SK-N-SH (cell line): ENCODE data around the gene TSPAN16. TPM values are rescaled to one million over a fixed set of nuclear protein-coding genes. Genes with fewer than 3 reads are reported as not detected.

Experiments used
- CTCF ChIA-PET: fragments of 300-600, 350-600 bp; formaldehyde crosslinking; extraction: SDS; loops from one replicate; lab custom pipeline; 2021; lab: Yijun Ruan, JAX
- POLR2A ChIA-PET: fragments of 350-600 bp; sonication (Branson Sonifier 250); formaldehyde crosslinking; extraction: SDS; loops from one replicate; lab custom pipeline; 2020; ENCODE audit warnings: antibody characterized with exemption, inconsistent platforms; lab: Yijun Ruan, JAX
- DNase-seq: peaks from one replicate; pipeline ENCODE4 v3.0.0; 2012
- H2AFZ ChIP-seq: fragments of 200-600 bp; sonication (generic); 2 replicates; pipeline ENCODE4 v1.8.1; 2016; ENCODE audit warnings: antibody characterized with exemption, mild to moderate bottlenecking, low read depth
- H3F3A ChIP-seq: fragments of 200-600 bp; sonication (generic); replicated peaks from 2 replicates; pipeline ENCODE3; 2016; ENCODE audit warnings: antibody characterized with exemption, mild to moderate bottlenecking; ENCODE audit not compliant: insufficient read depth
- H3K27ac ChIP-seq, 2 experiments: fragments of 200-500 bp in 1 of 2; fragments of 200-600 bp in 1 of 2; sonication (Bioruptor generic) in 1 of 2; sonication (generic), shearing (Covaris generic) in 1 of 2; 2 replicates each; pipeline versions ENCODE4 v1.5.1 to v1.6.1; 2014 to 2016; ENCODE audit warnings: low read depth in 2 of 2, inconsistent platforms in 1 of 2, low read length in 1 of 2, mild to moderate bottlenecking in 1 of 2, mixed read lengths in 1 of 2
- H3K27me3 ChIP-seq: fragments of 200-600 bp; sonication (generic), shearing (Covaris generic); 2 replicates; pipeline ENCODE4 v1.6.1; 2016; ENCODE audit warnings: mixed run types; ENCODE audit not compliant: insufficient read depth
- H3K36me3 ChIP-seq, 2 experiments: fragments of 200-500 bp in 1 of 2; fragments of 200-600 bp in 1 of 2; sonication (Bioruptor generic) in 1 of 2; sonication (generic) in 1 of 2; replicated peaks in 1 of 2; 2 replicates each; pipeline versions ENCODE3 to v1.5.1; 2014 to 2016; ENCODE audit warnings: low read length in 1 of 2, mild to moderate bottlenecking in 1 of 2; ENCODE audit not compliant: insufficient read depth in 2 of 2, control insufficient read depth in 1 of 2
- H3K4me1 ChIP-seq, 2 experiments: fragments of 200-500 bp in 1 of 2; fragments of 200-600 bp in 1 of 2; sonication (Bioruptor generic) in 1 of 2; sonication (generic), shearing (Covaris generic) in 1 of 2; 2 replicates each; pipeline versions ENCODE4 v1.5.1 to v1.6.1; 2014 to 2016; ENCODE audit warnings: low read depth in 1 of 2, low read length in 1 of 2, mixed run types in 1 of 2; ENCODE audit not compliant: insufficient read depth in 2 of 2, control insufficient read depth in 1 of 2
- H3K4me2 ChIP-seq: fragments of 200-600 bp; sonication (generic), shearing (Covaris generic); 2 replicates; pipeline ENCODE4 v1.6.1; 2017; ENCODE audit warnings: mixed run types
- H3K4me3 ChIP-seq, 2 experiments: fragments of 200-500 bp in 1 of 2; fragments of 200-600 bp in 1 of 2; sonication (Bioruptor generic) in 1 of 2; sonication (generic), shearing (Covaris generic) in 1 of 2; 2 replicates each; pipeline versions ENCODE4 v1.5.1 to v1.8.1; 2014 to 2016; ENCODE audit warnings: low read depth in 2 of 2, inconsistent platforms in 1 of 2, low read length in 1 of 2, mild to moderate bottlenecking in 1 of 2, mixed read lengths in 1 of 2, moderate library complexity in 1 of 2
- H3K79me2 ChIP-seq: fragments of 200-600 bp; sonication (generic); 2 replicates; pipeline ENCODE4 v1.8.1; 2017; ENCODE audit warnings: mild to moderate bottlenecking; ENCODE audit not compliant: insufficient read depth
- H3K9ac ChIP-seq: fragments of 200-600 bp; sonication (generic); 2 replicates; pipeline ENCODE4 v1.6.1; 2017; ENCODE audit warnings: mixed run types
- H3K9me2 ChIP-seq: fragments of 200-600 bp; sonication (generic); 2 replicates; pipeline ENCODE4 v1.6.1; 2017; ENCODE audit warnings: mixed run types
- H3K9me3 ChIP-seq: fragments of 200-600 bp; sonication (generic); 2 replicates; pipeline ENCODE4 v1.6.1; 2017; ENCODE audit warnings: mixed run types, mild to moderate bottlenecking, moderate library complexity
- H4K20me1 ChIP-seq: fragments of 200-600 bp; sonication (generic); 2 replicates; pipeline ENCODE4 v1.6.1; 2017; ENCODE audit warnings: mild to moderate bottlenecking, mixed run types; ENCODE audit not compliant: insufficient read depth
- MXI1 ChIP-seq: IDR thresholded peaks from 2 replicates; pipeline ENCODE4 v1.6.1; 2012; ENCODE audit warnings: mild to moderate bottlenecking, low read depth, low read length, improper control_type of control experiment
- NFIC ChIP-seq: IDR thresholded peaks from 2 replicates; pipeline ENCODE4 v1.4.0; 2012; ENCODE audit warnings: borderline replicate concordance
- POLR2AphosphoS5 ChIP-seq: IDR thresholded peaks from 2 replicates; pipeline ENCODE4 v1.6.1; 2012; ENCODE audit warnings: low read depth, low read length
- RAD21 ChIP-seq: IDR thresholded peaks from 2 replicates; pipeline ENCODE4 v1.6.1; 2012; ENCODE audit warnings: mild to moderate bottlenecking, low read length
- SIN3A ChIP-seq: IDR thresholded peaks from 2 replicates; pipeline ENCODE4 v1.6.1; 2012; ENCODE audit warnings: low read depth, mild to moderate bottlenecking, low read length, moderate library complexity, borderline replicate concordance
- SMC3 ChIP-seq: IDR thresholded peaks from 2 replicates; pipeline ENCODE4 v1.6.1; 2012; ENCODE audit warnings: low read depth, low read length, improper control_type of control experiment
- TAF1 ChIP-seq: IDR thresholded peaks from 2 replicates; pipeline ENCODE4 v1.6.1; 2012; ENCODE audit warnings: low read depth, mild to moderate bottlenecking, low read length, moderate library complexity, borderline replicate concordance
- TEAD4 ChIP-seq: IDR thresholded peaks from 2 replicates; pipeline ENCODE4 v1.4.0; 2012; ENCODE audit warnings: mild to moderate bottlenecking, borderline replicate concordance; ENCODE audit not compliant: insufficient read depth
- YY1 ChIP-seq: IDR thresholded peaks from 2 replicates; pipeline ENCODE4 v1.4.0; 2012; ENCODE audit warnings: low read depth, mild to moderate bottlenecking
- WGBS: methylation state at CpG from one replicate; pipeline ENCODE4 v1.1.6; 2017; ENCODE audit warnings: low lambda C conversion rate; 5-methylcytosine and 5-hydroxymethylcytosine counted together
- polyA plus RNA-seq, 3 experiments: library from polyadenylated mRNA; depleted of rRNA; stranded (reverse); fragments of >200 nt; gene quantifications; 2 replicates each; pipeline ENCODE4 v1.2.3, GENCODE V29; 2012
- TF ChIP-seq, protein P1 (sequence below): fragments of 150-350 bp; IDR thresholded peaks from 2 replicates; pipeline ENCODE4 v1.6.1; 2017; ENCODE audit warnings: antibody characterized with exemption, low read length, low read depth, borderline replicate concordance
- TF ChIP-seq, protein P2 (sequence below): IDR thresholded peaks from 2 replicates; pipeline ENCODE4 v1.4.0; 2012; ENCODE audit warnings: low read depth, borderline replicate concordance
- TF ChIP-seq, protein P3 (sequence below): IDR thresholded peaks from 2 replicates; pipeline ENCODE4; 2012

Gene TSPAN16
- polyA plus RNA-seq, 1 of the 3 experiments (the other 2 are of a cell fraction), result not detected

DNA sequence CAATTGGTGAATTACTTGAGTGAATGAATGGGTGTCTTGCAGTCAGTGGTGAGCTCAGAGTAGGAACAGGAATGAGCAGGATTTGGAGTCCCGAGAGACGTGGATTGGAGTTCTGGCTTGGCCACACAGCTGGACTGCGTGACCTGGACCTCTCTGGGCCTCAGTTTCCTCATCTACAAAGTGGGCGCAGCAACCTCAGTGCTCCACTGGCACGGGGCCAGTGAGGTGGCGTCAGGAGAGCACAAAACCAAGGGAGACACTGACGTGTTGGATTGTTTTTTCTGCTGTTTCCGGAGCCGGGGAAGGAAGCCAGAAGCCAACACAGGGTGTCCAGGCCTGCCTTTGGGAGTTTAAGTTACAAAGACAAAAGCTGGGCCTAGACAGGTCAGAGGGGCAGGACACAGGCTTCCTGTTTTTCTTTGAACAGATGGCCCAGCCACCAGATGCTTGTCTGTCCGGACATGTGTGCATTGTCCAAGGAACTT, 27.1 kb upstream of the TSPAN16 start (continued):
- TF ChIP-seq NFIC (peak; percentile 87), TEAD4 (no peak), MXI1 (peak; percentile 23; the same call in 1 of the 2 replicates), SIN3A (no peak), SMC3 (no peak), RAD21 (0 out of 2 replicates have a peak, but pooled peaks have one; percentile 6), YY1 (no peak)
- TF ChIP-seq, protein P1, sequence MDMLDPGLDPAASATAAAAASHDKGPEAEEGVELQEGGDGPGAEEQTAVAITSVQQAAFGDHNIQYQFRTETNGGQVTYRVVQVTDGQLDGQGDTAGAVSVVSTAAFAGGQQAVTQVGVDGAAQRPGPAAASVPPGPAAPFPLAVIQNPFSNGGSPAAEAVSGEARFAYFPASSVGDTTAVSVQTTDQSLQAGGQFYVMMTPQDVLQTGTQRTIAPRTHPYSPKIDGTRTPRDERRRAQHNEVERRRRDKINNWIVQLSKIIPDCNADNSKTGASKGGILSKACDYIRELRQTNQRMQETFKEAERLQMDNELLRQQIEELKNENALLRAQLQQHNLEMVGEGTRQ, result no peak
- TF ChIP-seq, all 33 proteins: peak for 9

DNA sequence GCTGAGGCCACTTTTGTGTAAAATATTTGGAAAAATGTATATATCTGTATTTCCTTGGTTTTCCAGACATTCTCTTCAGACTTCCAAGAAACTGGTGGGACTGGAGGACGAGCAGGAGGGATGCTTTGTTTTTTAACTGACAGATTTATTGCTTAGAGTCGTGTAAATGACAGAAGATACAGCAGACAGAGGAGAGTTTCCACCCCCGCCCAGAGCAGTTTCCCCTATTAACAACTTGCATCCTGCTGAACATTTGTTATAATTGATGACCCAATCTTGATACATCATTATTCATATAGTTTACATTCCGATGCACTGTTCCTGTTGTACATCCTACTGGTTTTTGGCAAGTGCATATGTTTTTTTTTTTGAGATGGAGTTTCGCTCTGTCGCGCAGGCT, 26.6 kb upstream of the TSPAN16 start:
- no peaks in the 10 kb centered on the region for H3K9me3 ChIP-seq
- WGBS, result 45% methylated on average over 7 of the region's 7 CpGs
- no peaks in the 10 kb centered on the region for H3K9me2 ChIP-seq
- H3F3A ChIP-seq, result peaks cover 4% of the 10 kb centered on the region
- peak overlapping the region; percentile 25; the same call in 1 of the 2 replicates for H3K4me2 ChIP-seq
- H3K27ac ChIP-seq, result peak overlapping the region; percentile 56 to 66
- H3K27me3 ChIP-seq, result no peaks in the 10 kb centered on the region
- H3K9ac ChIP-seq, result peak overlapping the region; percentile 35; the same call in 1 of the 2 replicates
- H3K4me1 ChIP-seq, result peaks cover 9 to 10% of the 10 kb centered on the region in 2 experiments; a peak in 1 of 4 replicates
- DNase-seq, result no peak
- no peaks in the 10 kb centered on the region for H3K79me2 ChIP-seq
- CTCF ChIA-PET, result interaction anchor here (1.0 kb wide), 1 partner anchor 12 kb away, joined by 3 read pairs; no protein-coding TSS in a partner anchor
- H3K36me3 ChIP-seq, result no peaks in the 10 kb centered on the region
- no peak overlapping the region for H3K4me3 ChIP-seq
- H2AFZ ChIP-seq, result peak overlapping the region; percentile 77
- TF ChIP-seq TAF1, result no peak
- 0 out of 2 replicates have a peak, but pooled peaks have one; percentile 45 for TF ChIP-seq NFIC
- TF ChIP-seq POLR2AphosphoS5, result no peak
- TF ChIP-seq, protein P2, sequence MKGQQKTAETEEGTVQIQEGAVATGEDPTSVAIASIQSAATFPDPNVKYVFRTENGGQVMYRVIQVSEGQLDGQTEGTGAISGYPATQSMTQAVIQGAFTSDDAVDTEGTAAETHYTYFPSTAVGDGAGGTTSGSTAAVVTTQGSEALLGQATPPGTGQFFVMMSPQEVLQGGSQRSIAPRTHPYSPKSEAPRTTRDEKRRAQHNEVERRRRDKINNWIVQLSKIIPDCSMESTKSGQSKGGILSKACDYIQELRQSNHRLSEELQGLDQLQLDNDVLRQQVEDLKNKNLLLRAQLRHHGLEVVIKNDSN, result no peak
- TF ChIP-seq, protein P3, sequence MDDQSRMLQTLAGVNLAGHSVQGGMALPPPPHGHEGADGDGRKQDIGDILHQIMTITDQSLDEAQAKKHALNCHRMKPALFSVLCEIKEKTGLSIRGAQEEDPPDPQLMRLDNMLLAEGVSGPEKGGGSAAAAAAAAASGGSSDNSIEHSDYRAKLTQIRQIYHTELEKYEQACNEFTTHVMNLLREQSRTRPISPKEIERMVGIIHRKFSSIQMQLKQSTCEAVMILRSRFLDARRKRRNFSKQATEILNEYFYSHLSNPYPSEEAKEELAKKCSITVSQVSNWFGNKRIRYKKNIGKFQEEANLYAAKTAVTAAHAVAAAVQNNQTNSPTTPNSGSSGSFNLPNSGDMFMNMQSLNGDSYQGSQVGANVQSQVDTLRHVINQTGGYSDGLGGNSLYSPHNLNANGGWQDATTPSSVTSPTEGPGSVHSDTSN, result peak; percentile 68
- no peaks in the 10 kb centered on the region for H4K20me1 ChIP-seq
- POLR2A ChIA-PET, result no interaction called here
